Erythroblast (primary cell): ENCODE measurements around the gene NOL3.

Experiments
- GATA1 ChIP-seq: IDR thresholded peaks from 2 replicates; pipeline ENCODE4 v1.6.1; 2011; ENCODE audit warnings: low read depth, mild to moderate bottlenecking, control low read depth, low read length, moderate library complexity
- POLR2A ChIP-seq: IDR thresholded peaks from 2 replicates; pipeline ENCODE4 v1.6.1; 2011; ENCODE audit warnings: mild to moderate bottlenecking, low read length

- TF ChIP-seq POLR2A, result no peak
- TF ChIP-seq GATA1, result no peak
Observed at GRCh38 chr16:67183284-67183626, 12.9 kb downstream of the NOL3 start.
